MM.1S (cell line): ENCODE measurements around the gene FNDC11.

Experiments used
- CTCF ChIP-seq: fragments of 300-600 bp; sonication (generic); IDR thresholded peaks from 2 replicates; pipeline ENCODE4 v1.5.1; 2016; ENCODE audit warnings: antibody characterized with exemption, low read length, mixed read lengths
- EZH2 ChIP-seq: fragments of 300-600 bp; sonication (generic); optimal IDR thresholded peaks from 2 replicates; pipeline ENCODE3; 2017; ENCODE audit warnings: low read depth, mild to moderate bottlenecking, antibody characterized with exemption, low read length, mixed read lengths
- EZH2phosphoT487 ChIP-seq: fragments of 300-600 bp; sonication (generic); IDR thresholded peaks from 2 replicates; pipeline ENCODE4 v1.6.1; 2018; ENCODE audit warnings: antibody characterized with exemption, low read length

GRCh38 chr20:63557481-63557891, 3.5 kb downstream of the FNDC11 start:
- no peak for TF ChIP-seq EZH2
- no peak for TF ChIP-seq CTCF
- TF ChIP-seq EZH2phosphoT487 = no peak
